Nephron (organoid): ENCODE measurements around the gene FBXW4.
"Not testable (repeated sequence)": the region's sequence is repeated elsewhere in the genome, so short reads cannot be mapped to it uniquely, and the experiment has no call there.

ENCODE experiments used
- H3K27ac Mint-ChIP-seq, 3 experiments: 2 replicates each; pipeline ENCODE4 v1.8.0; 2020; ENCODE audit warnings: mixed read lengths in 3 of 3, mild to moderate bottlenecking in 2 of 3, moderate library complexity in 1 of 3
- H3K27me3 Mint-ChIP-seq: 2 replicates; pipeline ENCODE4 v1.8.0; 2021; ENCODE audit warnings: low read depth, mild to moderate bottlenecking, moderate library complexity, mixed read lengths
- H3K36me3 Mint-ChIP-seq: 2 replicates; pipeline ENCODE4 v1.8.0; 2020; ENCODE audit warnings: low read depth, mixed read lengths
- H3K4me1 Mint-ChIP-seq: 2 replicates; pipeline ENCODE4 v1.8.0; 2020; ENCODE audit warnings: mixed read lengths
- H3K4me3 Mint-ChIP-seq, 3 experiments: 2 replicates each; pipeline ENCODE4 v1.8.0; 2020; ENCODE audit warnings: mild to moderate bottlenecking in 3 of 3, mixed read lengths in 3 of 3, moderate library complexity in 2 of 3
- H3K9me3 Mint-ChIP-seq: 2 replicates; pipeline ENCODE4 v1.8.0; 2020; ENCODE audit warnings: mixed read lengths
- TF ChIP-seq, protein P1 (sequence below), 3 experiments: fragments of 200-600 bp; sonication (generic); IDR thresholded peaks; one replicate each; pipeline ENCODE4 v1.5.0; 2021; ENCODE audit warnings: antibody characterized with exemption in 3 of 3; ENCODE audit not compliant: unreplicated experiment in 3 of 3

FBXW4 gene

DNA sequence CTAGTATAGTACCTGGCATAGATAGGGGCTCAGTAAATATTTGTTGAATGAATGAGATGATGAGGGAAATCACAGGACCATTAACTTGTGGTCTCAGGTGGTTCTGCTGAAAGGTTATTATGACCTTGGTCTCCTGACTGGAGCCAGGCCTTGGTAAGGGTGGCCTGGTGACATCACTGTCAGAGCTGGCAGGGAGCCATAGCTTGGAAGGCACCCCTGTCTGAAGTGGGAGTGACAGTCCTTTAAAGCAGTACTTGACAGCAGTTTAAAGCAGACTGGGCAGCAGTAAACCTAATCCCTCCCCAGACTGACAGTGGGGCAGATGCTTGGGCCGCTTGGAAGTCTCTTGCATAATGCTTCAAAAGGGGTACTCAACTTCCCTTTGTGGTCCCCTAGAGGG, 93.4 kb downstream of the FBXW4 start:
- H3K27me3 Mint-ChIP-seq: no peaks in the 10 kb centered on the region
- TF ChIP-seq, protein P1, sequence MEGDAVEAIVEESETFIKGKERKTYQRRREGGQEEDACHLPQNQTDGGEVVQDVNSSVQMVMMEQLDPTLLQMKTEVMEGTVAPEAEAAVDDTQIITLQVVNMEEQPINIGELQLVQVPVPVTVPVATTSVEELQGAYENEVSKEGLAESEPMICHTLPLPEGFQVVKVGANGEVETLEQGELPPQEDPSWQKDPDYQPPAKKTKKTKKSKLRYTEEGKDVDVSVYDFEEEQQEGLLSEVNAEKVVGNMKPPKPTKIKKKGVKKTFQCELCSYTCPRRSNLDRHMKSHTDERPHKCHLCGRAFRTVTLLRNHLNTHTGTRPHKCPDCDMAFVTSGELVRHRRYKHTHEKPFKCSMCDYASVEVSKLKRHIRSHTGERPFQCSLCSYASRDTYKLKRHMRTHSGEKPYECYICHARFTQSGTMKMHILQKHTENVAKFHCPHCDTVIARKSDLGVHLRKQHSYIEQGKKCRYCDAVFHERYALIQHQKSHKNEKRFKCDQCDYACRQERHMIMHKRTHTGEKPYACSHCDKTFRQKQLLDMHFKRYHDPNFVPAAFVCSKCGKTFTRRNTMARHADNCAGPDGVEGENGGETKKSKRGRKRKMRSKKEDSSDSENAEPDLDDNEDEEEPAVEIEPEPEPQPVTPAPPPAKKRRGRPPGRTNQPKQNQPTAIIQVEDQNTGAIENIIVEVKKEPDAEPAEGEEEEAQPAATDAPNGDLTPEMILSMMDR (IDR thresholded peaks at IDR 0.05; ENCODE audit: unreplicated experiment in 3 of 3): no peak
- H3K27ac Mint-ChIP-seq: peak overlapping the region in 1 of 3 experiments; percentile 48
- H3K4me3 Mint-ChIP-seq: no peak overlapping the region
- H3K9me3 Mint-ChIP-seq: no peaks in the 10 kb centered on the region
- peaks cover 30% of the 10 kb centered on the region for H3K36me3 Mint-ChIP-seq
- H3K4me1 Mint-ChIP-seq: no peaks in the 10 kb centered on the region

DNA sequence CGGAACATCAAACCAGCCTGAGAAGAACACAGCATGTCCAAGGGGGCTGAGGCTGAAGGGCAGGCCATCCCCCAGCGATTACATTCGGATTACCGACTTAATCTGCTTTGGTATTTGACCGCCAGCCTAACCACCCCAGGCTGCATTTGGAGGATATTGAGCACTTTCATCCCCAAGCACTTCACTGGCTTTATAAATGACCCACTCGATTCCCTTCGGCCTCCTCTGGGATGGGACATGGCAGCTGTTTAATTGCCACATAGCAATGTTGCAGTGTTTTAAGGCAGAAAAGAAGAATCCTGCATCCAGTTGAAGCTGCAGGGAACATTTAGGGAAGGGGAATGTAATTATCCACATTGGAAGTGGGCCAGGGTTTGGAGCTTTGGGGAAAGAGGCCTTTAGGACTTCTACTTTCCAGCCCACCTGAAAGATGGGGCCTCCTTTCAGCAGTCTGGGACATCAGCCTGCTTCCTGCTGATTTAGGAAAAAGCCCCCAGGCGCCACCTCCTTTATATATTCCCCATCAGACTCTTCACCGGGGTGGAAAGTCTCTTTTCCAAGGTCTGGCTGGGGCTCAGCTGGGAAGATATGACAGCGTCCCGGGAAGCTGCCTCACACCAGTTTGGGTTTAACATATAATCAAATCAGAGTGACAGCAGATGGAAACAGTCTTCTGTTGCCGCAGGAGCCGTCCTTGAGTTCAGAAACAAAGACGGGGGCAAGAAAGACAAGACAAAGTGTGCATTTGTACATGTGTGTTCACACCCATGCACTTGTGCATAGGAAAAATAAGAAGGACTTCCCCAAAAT, 97.7 kb downstream of the FBXW4 start:
- Mint-ChIP-seq H3K4me3 (no peak overlapping the region), H3K9me3 (no peaks in the 10 kb centered on the region), H3K36me3 (peaks cover 13% of the 10 kb centered on the region), H3K4me1 (peaks cover 5% of the 10 kb centered on the region), H3K27me3 (no peaks in the 10 kb centered on the region), H3K27ac (no peak overlapping the region)
- TF ChIP-seq, protein P1 (IDR thresholded peaks at IDR 0.05; ENCODE audit: unreplicated experiment in 3 of 3): no peak

DNA sequence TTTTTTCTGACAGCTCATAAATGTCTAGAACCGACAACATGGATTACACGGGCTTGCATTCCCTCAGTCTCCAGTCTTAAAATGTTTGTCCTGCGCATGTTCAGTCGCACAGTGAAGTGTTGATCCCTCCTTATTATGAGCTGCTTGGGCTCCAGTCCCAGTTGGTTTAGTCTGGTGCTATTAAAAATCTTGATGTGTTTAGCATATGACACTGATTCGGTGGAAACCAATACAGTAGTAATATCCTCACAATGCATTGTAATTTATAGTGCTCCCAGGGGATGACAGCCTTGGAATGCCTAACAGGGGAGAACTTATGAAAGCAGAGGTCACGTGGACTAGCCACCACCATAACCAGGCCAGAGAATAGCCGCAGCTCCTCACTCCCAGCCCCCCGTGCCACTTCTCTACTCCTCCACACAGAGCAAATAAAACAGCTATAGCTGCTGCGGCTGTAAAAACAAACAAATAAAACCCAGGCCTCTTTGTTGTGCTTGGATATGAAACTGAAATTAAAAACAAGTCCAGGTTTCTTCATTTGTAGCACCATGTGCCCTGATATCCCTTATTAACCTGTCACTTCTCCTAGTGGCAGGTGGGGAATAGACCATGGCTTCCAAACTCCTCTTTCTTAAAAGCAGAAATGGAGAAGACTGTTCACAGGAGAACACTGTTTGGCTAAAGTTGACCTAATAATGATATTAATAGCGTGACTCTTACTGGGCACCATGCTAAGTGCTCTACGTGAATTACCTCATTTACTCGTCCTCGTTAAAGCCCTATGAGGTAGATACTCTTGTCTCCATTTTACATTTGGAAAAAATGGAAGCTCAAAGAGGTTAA, 99.2 kb downstream of the FBXW4 start:
- no peaks in the 10 kb centered on the region for H3K27me3 Mint-ChIP-seq
- no peak overlapping the region for H3K4me3 Mint-ChIP-seq
- peak overlapping the region in 2 of 3 experiments; percentile 24 to 72 for H3K27ac Mint-ChIP-seq
- H3K4me1 Mint-ChIP-seq: peaks cover 5% of the 10 kb centered on the region
- peaks cover 10% of the 10 kb centered on the region for H3K36me3 Mint-ChIP-seq
- H3K9me3 Mint-ChIP-seq: no peaks in the 10 kb centered on the region
- TF ChIP-seq, protein P1 (IDR thresholded peaks at IDR 0.05; ENCODE audit: unreplicated experiment in 3 of 3): no peak

GRCh38 chr10:101593331-101593730, 101.6 kb downstream of the FBXW4 start:
- not testable (repeated sequence) for H3K36me3 Mint-ChIP-seq, H3K27me3 Mint-ChIP-seq, H3K9me3 Mint-ChIP-seq, H3K27ac Mint-ChIP-seq, H3K4me3 Mint-ChIP-seq
- H3K4me1 Mint-ChIP-seq: peaks cover 13% of the 10 kb centered on the region

GRCh38 chr10:101588879-101589278, 106.1 kb downstream of the FBXW4 start:
- TF ChIP-seq, protein P1 (IDR thresholded peaks at IDR 0.05; ENCODE audit: unreplicated experiment in 3 of 3): no peak
- peak overlapping the region; percentile 95 to 96 (median 96) for H3K4me3 Mint-ChIP-seq
- peaks cover 11% of the 10 kb centered on the region for H3K36me3 Mint-ChIP-seq
- peaks cover 28% of the 10 kb centered on the region for H3K4me1 Mint-ChIP-seq
- H3K9me3 Mint-ChIP-seq: no peaks in the 10 kb centered on the region
- H3K27me3 Mint-ChIP-seq: no peaks in the 10 kb centered on the region
- no peak overlapping the region for H3K27ac Mint-ChIP-seq
